ENCODE data around the gene RTN4RL2.
A peak's percentile ranks its signal among the peaks of the same experiment; 100 is the strongest.

RTN4RL2 gene

DNA sequence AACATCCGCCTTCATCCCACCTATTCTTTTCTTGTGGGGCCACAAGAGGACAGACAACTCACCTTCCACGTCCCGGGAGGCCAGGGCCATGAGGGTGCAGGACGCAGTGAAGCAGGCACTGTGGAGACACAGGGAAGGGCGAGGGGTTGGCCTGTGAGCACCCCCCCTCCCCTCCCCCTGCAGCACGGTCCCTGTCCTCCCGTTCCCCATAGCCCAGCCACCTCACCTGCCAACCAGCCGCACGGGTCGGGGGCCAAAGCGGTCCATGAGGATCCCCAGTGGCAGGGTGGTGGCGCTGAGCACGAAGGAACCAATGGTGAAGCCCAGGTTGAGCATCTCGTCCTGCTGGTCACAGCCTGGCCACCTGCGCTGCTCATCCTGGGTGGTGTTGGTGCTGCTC, 40.6 kb downstream of the RTN4RL2 start:
- DNase-seq: no peak

DNA sequence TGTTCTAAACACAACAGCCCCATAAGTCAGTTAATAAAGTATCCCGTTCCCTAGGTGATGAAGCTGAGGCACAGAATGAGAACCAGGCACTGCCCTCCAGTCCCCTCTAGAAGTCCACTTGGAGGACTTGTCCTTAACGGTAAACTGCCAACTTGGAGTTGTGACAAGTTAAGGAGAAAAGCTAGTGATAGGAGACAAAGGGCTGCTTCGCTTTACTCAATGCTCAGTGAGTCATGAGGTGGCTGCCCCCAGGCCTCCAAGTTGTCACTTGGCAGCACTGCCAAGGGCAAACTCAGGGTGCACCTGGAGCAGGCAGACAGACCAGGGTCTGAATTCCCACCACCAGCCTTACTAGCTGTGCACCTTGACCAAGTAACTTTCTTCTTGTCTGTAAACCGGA, 41.6 kb downstream of the RTN4RL2 start:
- no peak for DNase-seq

DNA sequence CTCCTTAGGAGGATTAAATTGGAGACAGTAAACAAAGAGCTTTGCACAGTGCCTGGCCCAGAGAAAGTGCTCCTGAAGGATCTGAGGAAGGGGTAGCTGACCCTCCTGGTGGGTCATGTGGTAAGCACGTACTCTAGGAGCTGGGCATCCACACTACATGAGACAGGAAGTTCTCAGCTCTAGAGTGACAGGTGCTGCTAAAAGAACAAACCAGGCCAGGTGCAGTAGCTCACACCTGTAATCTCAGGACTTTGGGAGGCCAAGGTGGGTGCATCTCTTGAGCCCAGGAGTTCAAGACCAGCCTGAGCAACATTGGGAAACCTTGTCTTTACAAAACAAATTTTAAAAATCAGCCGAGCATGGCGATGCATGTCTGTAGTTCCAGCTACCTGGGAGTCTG, 42.0 kb downstream of the RTN4RL2 start:
- DNase-seq: no peak

DNA sequence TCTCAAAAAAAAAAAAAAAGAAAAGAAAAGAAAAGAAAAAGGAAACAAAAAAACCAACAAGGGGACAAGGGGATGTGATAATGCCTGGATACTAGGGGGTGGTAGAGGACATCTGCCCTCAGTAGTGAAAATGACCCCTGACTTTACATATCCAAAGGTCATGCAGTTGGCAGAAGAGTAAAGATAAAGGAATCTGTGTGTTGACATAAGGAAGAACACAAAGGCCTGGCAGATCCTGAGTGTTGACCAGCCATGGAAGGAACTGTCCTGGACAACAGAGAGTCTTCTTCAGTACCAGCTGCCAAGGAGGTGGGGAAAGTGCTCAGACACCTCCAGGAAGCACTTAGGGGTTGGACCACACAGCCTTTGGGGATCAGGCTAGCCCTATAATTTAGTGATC, 42.5 kb downstream of the RTN4RL2 start:
- DNase-seq: no peak

DNA sequence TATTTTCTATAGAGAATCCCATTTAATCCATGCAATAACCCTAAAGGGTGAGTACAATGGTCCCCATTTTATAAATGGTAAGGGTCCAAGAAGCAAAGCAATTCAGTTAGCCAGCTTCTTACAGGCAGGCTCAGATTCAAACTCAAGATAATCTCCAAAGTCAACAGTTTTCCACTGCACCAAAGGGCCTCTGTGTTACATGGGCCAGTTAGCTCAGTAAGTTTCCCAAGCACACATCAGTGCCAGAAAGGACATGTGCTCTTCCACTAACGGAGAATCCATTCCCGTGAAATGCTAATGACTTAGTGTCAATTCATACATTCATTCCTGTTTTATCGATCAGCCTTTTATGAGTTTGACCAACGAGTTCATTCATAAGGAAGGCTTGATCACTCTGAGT, 44.2 kb downstream of the RTN4RL2 start:
- DNase-seq: no peak

DNA sequence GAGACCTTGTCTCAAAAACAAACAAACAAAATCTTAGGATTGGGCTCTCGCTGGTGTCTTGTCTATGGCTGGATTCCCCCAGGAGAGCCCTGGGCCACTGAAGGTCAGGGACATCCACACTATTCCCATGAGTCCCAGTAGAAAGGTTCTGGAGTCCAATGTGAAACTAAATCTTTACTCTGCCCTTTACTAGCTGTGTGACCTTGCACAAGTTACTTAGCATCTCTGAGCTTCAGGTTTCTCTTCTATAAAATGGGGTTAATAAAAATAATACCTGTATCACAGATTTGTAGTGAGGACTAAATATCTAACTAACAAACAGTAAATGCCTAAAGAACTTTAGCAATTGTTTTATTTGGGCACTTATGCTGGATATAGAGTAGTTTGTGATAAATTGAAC, 46.2 kb downstream of the RTN4RL2 start:
- DNase-seq: no peak

DNA sequence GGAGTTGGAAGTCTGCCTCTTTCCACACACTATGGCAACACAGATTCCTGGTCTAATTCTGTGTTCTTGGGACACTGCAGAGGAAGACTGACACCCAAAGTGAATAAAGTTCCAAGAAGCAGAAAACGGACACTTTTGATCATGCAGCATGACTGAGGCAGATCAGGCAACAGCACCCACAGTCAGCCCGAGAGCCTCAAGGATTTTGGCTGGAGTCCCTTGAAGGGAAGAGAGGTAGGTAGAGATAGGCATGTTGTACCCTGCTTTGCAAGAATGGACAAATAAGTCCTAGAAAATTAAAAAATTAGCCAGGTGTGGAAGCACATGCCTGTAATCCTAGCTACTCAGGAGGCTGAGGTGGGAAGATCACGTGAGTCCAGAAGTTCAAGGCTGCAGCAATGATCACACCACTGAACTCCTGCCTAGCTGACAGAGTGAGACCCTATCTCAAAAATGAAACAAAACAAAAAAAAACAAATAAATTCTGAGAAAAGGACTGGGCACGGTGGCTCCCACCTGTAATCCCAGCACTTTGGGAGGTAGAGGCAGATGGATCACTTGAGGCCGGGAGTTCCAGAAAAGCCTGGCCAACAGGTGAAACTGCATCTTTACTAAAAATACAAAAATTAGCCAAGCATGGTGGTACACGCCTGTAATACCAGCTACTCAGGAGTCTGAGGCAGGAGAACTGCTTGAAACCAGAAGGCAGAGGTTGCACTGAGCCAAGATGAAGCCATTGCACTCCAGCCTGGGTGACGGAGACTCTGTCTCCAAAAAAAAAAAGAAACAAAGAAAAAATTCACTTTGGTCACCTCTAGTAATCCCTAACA, 48.2 kb downstream of the RTN4RL2 start:
- no peak for DNase-seq

DNA sequence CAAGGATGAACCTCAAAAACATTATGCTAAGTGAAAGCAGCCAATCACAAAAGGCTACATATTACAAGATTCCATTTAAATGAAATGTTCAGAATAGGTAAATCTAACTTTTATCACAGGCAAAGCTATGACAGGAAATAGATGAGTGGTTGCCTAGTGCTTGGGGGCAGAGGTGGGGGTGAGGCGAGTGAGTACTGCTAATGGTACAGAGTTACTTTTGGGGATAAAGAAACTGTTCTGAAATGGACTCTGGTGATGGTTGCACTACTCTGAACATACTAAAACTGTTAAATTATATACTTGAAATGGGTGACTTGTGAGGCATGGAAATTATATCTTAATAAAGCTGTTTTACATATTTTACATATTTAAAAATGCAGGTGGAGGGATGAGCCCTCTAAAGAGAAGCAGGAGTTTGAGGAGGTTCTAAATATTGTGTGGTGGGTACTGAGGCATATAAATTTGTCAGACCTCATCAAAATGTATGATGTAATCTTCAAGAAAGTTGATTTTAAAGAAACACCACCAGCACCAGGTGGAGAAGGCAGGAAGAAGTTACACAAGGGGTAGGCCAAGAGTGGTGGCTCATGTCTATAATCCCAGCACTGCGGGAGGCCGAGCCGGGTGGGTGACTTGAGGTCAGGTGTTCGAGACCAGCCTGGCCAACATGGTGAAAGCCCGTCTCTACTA, 51.6 kb downstream of the RTN4RL2 start:
- no peak for DNase-seq

DNA sequence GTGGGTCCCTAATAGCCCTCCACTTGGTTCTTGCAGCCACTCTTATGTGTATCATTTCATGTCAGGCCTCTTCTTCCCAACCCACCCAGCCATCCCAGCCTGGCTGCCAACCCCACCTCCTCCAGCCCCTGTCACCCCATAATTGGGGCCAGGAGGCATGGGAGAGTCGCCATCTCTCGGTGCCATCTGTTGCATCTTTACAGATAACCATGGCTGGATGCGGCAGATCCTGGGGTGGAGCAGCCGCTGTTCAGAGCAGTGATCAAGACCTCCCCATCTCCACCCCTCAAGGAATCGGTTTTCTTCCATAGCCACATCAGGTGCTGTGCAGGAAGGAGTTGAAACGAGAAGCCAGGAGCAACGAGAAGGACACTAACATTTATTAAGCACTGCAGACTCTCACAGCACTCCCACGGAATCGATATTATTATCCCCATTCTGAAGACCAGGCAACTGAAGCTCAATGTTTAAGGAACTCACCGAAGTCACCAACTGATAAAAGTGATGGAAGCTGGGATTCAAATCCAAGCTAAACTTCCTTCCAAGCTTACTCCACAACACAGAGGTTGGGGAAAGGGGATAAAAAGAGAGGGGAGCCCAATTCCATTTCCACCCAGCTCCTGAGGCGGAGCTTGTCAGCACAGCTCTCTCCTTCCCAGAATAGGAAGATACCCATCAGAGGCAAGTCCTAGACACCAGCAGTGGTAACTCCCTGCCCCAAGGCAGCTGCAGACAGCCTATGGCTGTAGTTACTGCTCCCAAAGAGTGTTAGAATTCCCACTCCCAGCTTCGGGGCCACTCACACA, 52.5 kb downstream of the RTN4RL2 start:
- DNase-seq: no peak

DNA sequence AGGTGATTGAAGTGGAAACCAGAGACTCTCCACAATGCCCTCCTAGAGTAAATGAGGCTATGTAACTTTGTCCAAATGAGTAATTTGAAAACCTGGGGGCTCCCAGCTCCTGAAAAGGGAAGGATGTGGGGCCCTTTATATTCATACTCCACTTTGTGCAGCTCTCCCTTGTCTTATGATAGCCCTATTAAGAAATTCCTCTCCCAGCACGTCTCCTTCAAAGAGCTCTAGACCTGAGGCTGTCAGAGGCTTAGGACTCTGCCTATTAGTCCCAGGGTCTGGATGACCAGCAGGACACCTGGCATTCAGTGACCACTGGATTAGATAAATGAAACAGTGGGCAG, 53.1 kb downstream of the RTN4RL2 start:
- no peak for DNase-seq

DNA sequence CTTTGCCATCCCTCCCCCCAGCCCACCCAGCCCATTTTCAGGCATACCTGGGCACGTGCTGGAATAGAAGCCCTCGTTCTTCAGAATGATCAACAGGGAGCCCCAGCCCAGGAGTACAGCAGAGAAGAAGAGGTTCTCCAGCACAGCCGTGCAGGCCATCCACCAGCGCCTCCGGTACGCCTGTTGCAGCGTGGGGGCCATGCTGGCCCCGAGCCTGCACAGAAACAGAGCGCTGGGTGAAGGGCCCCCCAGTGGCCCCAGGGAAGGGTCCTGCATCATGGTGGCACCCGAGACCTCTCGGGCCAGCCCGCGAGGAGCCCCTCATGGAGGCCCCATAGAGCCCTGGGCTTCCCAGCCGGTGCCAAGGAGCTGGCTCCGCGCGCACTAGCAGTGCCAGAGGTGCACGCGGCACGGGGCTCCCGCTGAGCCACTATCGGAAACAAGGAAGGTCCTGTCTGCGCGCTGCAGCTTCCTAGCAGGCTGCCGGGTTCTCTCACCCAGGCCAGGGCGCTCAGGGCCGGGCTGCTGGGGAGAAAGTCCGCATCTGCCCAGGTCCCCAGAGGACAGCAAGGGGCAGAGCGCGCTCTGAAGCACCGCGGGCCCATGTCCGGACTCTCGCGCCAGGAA, 53.7 kb downstream of the RTN4RL2 start:
- peak; percentile 30 for DNase-seq

DNA sequence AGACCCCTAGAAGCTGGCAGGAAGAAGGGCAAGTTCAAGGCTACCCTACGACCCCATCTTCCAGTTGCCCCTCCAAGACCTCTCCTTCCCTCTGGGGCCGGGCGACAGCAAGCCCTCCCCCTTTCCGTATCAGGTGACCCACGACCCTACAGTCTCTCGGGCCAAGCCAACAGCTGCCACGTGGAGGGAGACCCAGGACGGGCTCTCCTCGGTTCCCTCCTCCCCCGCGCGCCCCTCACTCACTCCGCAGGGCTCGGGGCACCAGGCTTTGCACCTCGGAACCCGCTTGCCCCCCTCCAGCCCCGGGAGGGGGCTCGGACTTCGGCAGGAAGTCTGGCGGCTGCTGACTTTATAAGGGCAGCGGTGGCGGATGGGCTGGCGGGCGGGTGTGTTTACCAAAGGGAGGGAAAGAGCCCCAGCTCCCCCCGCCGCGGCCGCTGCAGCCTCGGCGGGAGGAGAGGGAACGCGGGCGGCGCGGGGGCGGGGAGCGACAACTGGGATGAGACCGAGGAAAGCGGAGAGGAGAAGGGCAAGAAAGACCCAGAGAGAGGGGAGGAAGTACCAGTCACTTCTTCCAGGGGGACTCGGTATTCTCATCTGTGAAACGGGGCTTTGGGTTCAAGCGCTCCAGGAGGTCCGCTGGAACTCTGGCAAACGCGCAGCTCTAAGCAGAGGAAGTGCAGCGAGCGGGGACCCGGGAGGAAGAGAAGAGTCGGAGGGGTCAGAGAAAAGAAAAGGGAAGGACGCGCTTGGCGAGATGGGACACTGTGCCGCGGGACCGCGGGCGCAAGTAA, 54.4 kb downstream of the RTN4RL2 start:
- peak; percentile 43 for DNase-seq

DNA sequence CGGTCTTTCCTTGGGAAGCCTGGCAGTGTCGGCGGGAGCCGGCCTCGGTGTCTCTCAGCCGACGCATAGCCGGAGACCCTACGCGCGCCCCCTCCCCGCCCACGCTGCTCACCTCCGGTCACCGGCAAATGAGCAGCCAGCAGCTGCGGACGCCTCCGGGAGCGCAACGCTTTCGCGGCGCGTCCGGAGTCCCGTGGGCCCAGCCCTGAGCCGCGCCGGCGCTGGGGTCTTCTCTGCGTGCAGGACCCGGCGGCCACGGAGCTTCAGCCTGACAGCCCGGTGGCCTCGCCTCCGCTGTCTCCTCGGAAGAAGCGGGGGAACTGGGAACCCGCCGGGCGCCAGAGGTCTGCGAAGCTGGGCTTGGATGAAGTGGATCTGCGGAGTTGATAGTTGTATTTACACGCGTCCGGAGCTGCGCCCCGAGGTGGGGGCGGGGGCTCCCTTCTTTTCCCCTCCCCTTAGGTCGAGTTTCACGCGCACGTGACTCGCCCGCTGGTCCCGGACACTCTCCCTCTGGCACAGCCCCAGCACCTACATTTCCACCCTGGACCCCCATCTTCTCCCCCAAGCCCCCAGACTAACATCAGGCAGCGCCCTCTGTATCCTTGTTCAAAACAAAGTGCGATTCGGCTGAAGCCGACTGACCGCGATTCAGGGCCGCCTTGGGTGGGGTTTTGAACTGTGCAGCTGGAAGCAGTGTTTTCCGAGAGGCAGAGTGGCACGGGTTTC, 55.2 kb downstream of the RTN4RL2 start, which contains the start of gene SLC43A1:
Gene SLC43A1, minus strand, starts transcription at position 371 of the 729 bp plus-strand sequence. CDS start 1,591 bp downstream, outside the sequence.
- peak; percentile 56 for DNase-seq

DNA sequence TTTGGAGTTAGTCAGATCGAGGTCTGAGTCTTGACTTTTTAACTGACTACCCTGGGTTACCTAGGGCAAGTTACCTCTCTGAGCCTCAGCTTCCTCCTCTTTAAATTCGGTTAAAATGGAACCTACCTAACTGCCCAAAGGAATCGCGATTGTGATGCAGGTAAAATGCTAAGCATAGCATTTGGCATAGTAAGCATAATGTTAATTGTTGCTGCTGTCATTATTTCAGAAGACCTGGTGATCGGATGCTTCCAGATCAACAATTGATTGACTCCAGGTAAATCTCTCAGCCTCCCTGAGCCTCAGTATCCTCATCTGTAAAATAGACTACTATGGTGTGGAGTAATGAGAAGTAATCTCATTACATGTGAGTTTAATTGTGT, 55.7 kb downstream of the RTN4RL2 start:
- no peak for DNase-seq

DNA sequence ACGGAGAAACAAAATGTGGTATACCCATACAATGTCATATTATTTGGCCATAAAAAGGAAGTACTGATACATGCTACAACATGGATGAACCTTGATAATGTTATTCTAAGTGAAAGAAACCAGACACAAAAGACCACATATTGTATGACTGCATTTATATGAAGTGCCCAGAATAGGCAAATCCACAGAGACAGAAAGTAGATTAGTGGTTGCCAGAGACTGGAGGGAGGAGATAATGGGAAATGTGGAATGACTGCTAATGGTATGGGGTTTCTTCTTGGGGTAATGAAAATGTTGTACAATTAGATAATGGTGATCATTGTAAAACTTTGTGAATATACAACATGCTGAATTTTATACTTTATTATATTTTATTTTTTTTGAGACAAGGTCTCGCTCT, 60.8 kb downstream of the RTN4RL2 start:
- DNase-seq: no peak

DNA sequence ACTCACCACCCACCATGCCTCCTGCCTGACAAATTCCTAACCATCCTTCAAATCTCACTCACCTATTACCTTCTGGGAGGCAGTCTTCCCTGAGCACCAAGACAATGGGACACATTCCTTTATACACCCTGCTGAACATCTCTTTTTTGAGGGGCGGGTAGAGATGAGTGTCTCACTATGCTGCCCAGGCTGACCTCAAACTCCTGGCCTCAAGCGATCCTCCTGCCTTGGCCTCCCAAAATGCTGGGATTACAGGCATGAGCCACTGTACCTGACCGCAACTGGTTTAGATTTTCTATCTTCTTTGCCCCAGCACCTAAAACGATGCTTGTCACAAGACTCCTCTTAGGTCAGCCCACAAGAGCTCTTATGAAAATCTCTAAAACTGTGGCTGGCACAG, 63.1 kb downstream of the RTN4RL2 start:
- DNase-seq: no peak
